NCI-H2196 treated with DMSO at 0.1 percent for 48 hours (cell line): ENCODE results near the gene LCTL.
"Not testable (repeated sequence)": the region's sequence is repeated elsewhere in the genome, so short reads cannot be mapped to it uniquely, and the experiment has no call there.

Experiments used
- DNase-seq: peaks from one replicate; lab custom pipeline; 2025; ENCODE audit not compliant: unreplicated experiment; lab: John Stamatoyannopoulos, UW

The LCTL gene

GRCh38 chr15:66503780-66504562, 61.8 kb downstream of the LCTL start:
- DNase-seq = no peak

- DNase-seq = not testable (repeated sequence)
Measured at GRCh38 chr15:66503041-66503648, 62.7 kb downstream of the LCTL start.

GRCh38 chr15:66502491-66502890, 63.3 kb downstream of the LCTL start:
- no peak for DNase-seq

- DNase-seq = not testable (repeated sequence)
Measured at GRCh38 chr15:66500346-66500745, 65.5 kb downstream of the LCTL start.

GRCh38 chr15:66498501-66499386, 67.1 kb downstream of the LCTL start:
- DNase-seq = no peak
